ENCODE data around the gene CPLANE1. TPM values are rescaled to one million over a fixed set of nuclear protein-coding genes. Genes with fewer than 3 reads are reported as not detected.
"Not testable (repeated sequence)": the region's sequence is repeated elsewhere in the genome, so short reads cannot be mapped to it uniquely, and the experiment has no call there.

CPLANE1 gene
- polyA plus RNA-seq, 1 donor (not counting 4 experiments of a cell fraction or from before 2014, with no cell fraction given) = 9.2 TPM

DNA sequence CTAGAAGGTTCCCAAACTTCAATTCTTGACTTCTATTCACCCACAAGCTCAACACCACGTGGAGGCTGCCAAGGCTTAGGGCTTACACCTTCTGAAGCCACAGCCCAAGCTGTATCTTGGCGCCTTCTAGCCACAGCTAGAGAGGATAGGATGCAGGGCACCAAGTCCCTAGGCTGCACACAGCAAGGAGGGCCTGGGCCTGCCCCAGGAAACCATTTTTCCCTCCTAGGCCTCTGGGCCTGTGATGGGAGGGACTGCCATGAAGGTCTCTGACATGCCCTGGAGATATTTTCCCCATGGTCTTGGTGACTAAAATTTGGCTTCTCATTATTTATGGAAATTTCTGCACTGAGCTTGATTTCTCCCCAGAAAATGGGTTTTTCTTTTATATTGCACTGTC lies 112.5 kb downstream of the CPLANE1 start:
- H3K9me1 ChIP-seq (ENCODE audit: control insufficient read depth, extremely low read depth, insufficient read depth, low read length) = no peaks in the 10 kb centered on the region
- no peaks in the 10 kb centered on the region for H3K36me3 ChIP-seq (ENCODE audit: control insufficient read depth in 2 of 2, extremely low read depth in 1 of 2, insufficient read depth in 2 of 2, low read length in 2 of 2)
- no peaks in the 10 kb centered on the region for H3K4me1 ChIP-seq (ENCODE audit: control insufficient read depth, extremely low read depth, insufficient read depth, low read length)
- no peak overlapping the region for H3K4me2 ChIP-seq (ENCODE audit: control insufficient read depth, extremely low read depth, insufficient read depth, low read depth, low read length)
- H2AFZ ChIP-seq (ENCODE audit: control insufficient read depth, low read length) = no peak overlapping the region
- FAIRE-seq (no peak), DNase-seq (ENCODE audit: low read depth, low spot score) (no peak)
- TF ChIP-seq EZH2 (IDR thresholded peaks at IDR 0.05; ENCODE audit: low read length) = no peak
- TF ChIP-seq, protein P1, sequence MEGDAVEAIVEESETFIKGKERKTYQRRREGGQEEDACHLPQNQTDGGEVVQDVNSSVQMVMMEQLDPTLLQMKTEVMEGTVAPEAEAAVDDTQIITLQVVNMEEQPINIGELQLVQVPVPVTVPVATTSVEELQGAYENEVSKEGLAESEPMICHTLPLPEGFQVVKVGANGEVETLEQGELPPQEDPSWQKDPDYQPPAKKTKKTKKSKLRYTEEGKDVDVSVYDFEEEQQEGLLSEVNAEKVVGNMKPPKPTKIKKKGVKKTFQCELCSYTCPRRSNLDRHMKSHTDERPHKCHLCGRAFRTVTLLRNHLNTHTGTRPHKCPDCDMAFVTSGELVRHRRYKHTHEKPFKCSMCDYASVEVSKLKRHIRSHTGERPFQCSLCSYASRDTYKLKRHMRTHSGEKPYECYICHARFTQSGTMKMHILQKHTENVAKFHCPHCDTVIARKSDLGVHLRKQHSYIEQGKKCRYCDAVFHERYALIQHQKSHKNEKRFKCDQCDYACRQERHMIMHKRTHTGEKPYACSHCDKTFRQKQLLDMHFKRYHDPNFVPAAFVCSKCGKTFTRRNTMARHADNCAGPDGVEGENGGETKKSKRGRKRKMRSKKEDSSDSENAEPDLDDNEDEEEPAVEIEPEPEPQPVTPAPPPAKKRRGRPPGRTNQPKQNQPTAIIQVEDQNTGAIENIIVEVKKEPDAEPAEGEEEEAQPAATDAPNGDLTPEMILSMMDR (optimal IDR thresholded peaks at IDR 0.05 in 1 of 3, IDR thresholded peaks at IDR 0.05 in 1 of 3, conservative IDR thresholded peaks at IDR 0.05 in 1 of 3; ENCODE audit: extremely low read depth in 1 of 3, insufficient read depth in 2 of 3, low read length in 3 of 3) = no peak
- H3K9me3 ChIP-seq (ENCODE audit: control insufficient read depth, low read depth, low read length) = peaks cover 2% of the 10 kb centered on the region
- no peaks in the 10 kb centered on the region for H3K79me2 ChIP-seq (ENCODE audit: control insufficient read depth, insufficient read depth, low read length)
- H3K27me3 ChIP-seq (ENCODE audit: control insufficient read depth, extremely low read depth, insufficient read depth, low read length) = no peaks in the 10 kb centered on the region
- H4K20me1 ChIP-seq (ENCODE audit: control insufficient read depth, extremely low read depth, insufficient read depth, low read length) = no peaks in the 10 kb centered on the region
- no peak overlapping the region for H3K9ac ChIP-seq (ENCODE audit: control insufficient read depth, extremely low read depth, insufficient read depth, low read length)
- no peak overlapping the region for H3K4me3 ChIP-seq (ENCODE audit: control insufficient read depth in 2 of 3, extremely low read depth in 1 of 3, insufficient read depth in 2 of 3, low read depth in 1 of 3, low read length in 3 of 3)
- dilution Hi-C loops (cut with MboI; ENCODE audit: extremely low pct_ligation_motif_present, low sequenced_read_pairs) = no loop called here
- no peak overlapping the region for H3K27ac ChIP-seq (ENCODE audit: control insufficient read depth, insufficient read depth, low read length)

DNA sequence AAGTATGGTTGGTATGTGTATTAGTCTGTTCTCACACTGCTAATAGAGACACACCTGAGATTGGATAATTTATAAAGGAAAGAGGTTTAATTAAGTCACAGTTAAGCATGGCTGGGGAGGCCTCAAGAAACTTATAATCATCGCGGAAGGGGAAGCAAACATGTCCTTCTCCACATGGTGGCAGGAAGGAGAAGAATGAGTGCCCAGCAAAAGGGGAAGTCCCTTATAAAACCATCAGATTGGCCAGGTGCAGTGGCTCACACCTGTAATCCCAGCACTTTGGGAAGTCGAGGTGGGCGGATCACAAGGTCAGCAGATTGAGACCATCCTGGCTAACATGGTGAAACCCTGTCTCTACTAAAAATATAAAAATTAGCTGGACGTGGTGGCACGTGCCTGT lies 113.9 kb downstream of the CPLANE1 start:
- H3K9me1 ChIP-seq (ENCODE audit: control insufficient read depth, extremely low read depth, insufficient read depth, low read length); dilution Hi-C loops (cut with MboI; ENCODE audit: extremely low pct_ligation_motif_present, low sequenced_read_pairs); H3K9me3 ChIP-seq (ENCODE audit: control insufficient read depth, low read depth, low read length); FAIRE-seq; H2AFZ ChIP-seq (ENCODE audit: control insufficient read depth, low read length); H3K27me3 ChIP-seq (ENCODE audit: control insufficient read depth, extremely low read depth, insufficient read depth, low read length); H3K27ac ChIP-seq (ENCODE audit: control insufficient read depth, insufficient read depth, low read length); H3K4me2 ChIP-seq (ENCODE audit: control insufficient read depth, extremely low read depth, insufficient read depth, low read depth, low read length); H3K4me1 ChIP-seq (ENCODE audit: control insufficient read depth, extremely low read depth, insufficient read depth, low read length); H3K36me3 ChIP-seq (ENCODE audit: control insufficient read depth in 2 of 2, extremely low read depth in 1 of 2, insufficient read depth in 2 of 2, low read length in 2 of 2); H4K20me1 ChIP-seq (ENCODE audit: control insufficient read depth, extremely low read depth, insufficient read depth, low read length); DNase-seq (ENCODE audit: low read depth, low spot score); H3K9ac ChIP-seq (ENCODE audit: control insufficient read depth, extremely low read depth, insufficient read depth, low read length); H3K79me2 ChIP-seq (ENCODE audit: control insufficient read depth, insufficient read depth, low read length); H3K4me3 ChIP-seq (ENCODE audit: control insufficient read depth in 2 of 3, extremely low read depth in 1 of 3, insufficient read depth in 2 of 3, low read depth in 1 of 3, low read length in 3 of 3): not testable (repeated sequence)

DNA sequence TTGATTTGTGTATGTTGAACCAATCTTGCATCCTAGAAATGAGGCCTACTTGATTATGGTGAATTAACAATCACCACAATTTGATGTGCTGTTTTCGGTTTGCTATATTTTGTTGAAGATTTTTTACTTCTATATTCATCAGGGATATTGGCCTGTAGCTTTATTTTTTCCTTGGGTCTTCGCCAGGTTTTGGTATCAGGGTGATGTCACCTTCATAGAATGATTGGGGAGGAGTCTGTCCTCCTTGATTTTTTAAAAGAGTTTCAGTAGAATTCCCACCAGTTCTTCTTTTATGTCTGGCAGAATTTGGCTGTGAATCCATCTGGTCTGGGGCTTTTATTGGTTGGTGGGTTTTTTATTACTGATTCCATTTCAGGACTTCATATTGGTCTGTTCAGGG lies 115.2 kb downstream of the CPLANE1 start:
- no peaks in the 10 kb centered on the region for H3K4me1 ChIP-seq (ENCODE audit: control insufficient read depth, extremely low read depth, insufficient read depth, low read length)
- no peaks in the 10 kb centered on the region for H3K27me3 ChIP-seq (ENCODE audit: control insufficient read depth, extremely low read depth, insufficient read depth, low read length)
- no peaks in the 10 kb centered on the region for H3K79me2 ChIP-seq (ENCODE audit: control insufficient read depth, insufficient read depth, low read length)
- H2AFZ ChIP-seq (ENCODE audit: control insufficient read depth, low read length) = no peak overlapping the region
- TF ChIP-seq, protein P1 (optimal IDR thresholded peaks at IDR 0.05 in 1 of 3, IDR thresholded peaks at IDR 0.05 in 1 of 3, conservative IDR thresholded peaks at IDR 0.05 in 1 of 3; ENCODE audit: extremely low read depth in 1 of 3, insufficient read depth in 2 of 3, low read length in 3 of 3) = no peak
- TF ChIP-seq EZH2 (IDR thresholded peaks at IDR 0.05; ENCODE audit: low read length) = no peak
- dilution Hi-C loops (cut with MboI; ENCODE audit: extremely low pct_ligation_motif_present, low sequenced_read_pairs) = no loop called here
- H3K36me3 ChIP-seq (ENCODE audit: control insufficient read depth in 2 of 2, extremely low read depth in 1 of 2, insufficient read depth in 2 of 2, low read length in 2 of 2) = no peaks in the 10 kb centered on the region
- H3K9me3 ChIP-seq (ENCODE audit: control insufficient read depth, low read depth, low read length) = peaks cover 2% of the 10 kb centered on the region
- H4K20me1 ChIP-seq (ENCODE audit: control insufficient read depth, extremely low read depth, insufficient read depth, low read length) = no peaks in the 10 kb centered on the region
- H3K4me3 ChIP-seq (ENCODE audit: control insufficient read depth in 2 of 3, extremely low read depth in 1 of 3, insufficient read depth in 2 of 3, low read depth in 1 of 3, low read length in 3 of 3) = no peak overlapping the region
- no peak overlapping the region for H3K4me2 ChIP-seq (ENCODE audit: control insufficient read depth, extremely low read depth, insufficient read depth, low read depth, low read length)
- no peak overlapping the region for H3K9ac ChIP-seq (ENCODE audit: control insufficient read depth, extremely low read depth, insufficient read depth, low read length)
- H3K9me1 ChIP-seq (ENCODE audit: control insufficient read depth, extremely low read depth, insufficient read depth, low read length) = no peaks in the 10 kb centered on the region
- no peak overlapping the region for H3K27ac ChIP-seq (ENCODE audit: control insufficient read depth, insufficient read depth, low read length)
- FAIRE-seq = no peak
- DNase-seq (ENCODE audit: low read depth, low spot score) = no peak
